GM18526 (cell line): Measurements from ENCODE around the gene CNTNAP2.

Source experiments
- POLR2A ChIP-seq: IDR thresholded peaks from 3 replicates; pipeline ENCODE4 v1.6.1; 2011; ENCODE audit not compliant: insufficient read length; ENCODE audit errors: extremely low read depth

CNTNAP2 gene

GRCh38 chr7:148214101-148214500 is 2097.5 kb downstream of the CNTNAP2 start:
- no peak for TF ChIP-seq POLR2A

GRCh38 chr7:148218603-148219002 is 2102.0 kb downstream of the CNTNAP2 start:
- TF ChIP-seq POLR2A = no peak

- TF ChIP-seq POLR2A = no peak
These were observed 2106.1 kb downstream of the CNTNAP2 start for GRCh38 chr7:148222721-148223120.

GRCh38 chr7:148223160-148223559 is 2106.6 kb downstream of the CNTNAP2 start:
- no peak for TF ChIP-seq POLR2A

- no peak for TF ChIP-seq POLR2A
These were observed 2107.1 kb downstream of the CNTNAP2 start for GRCh38 chr7:148223738-148224137.

- no peak for TF ChIP-seq POLR2A
These were observed 2113.7 kb downstream of the CNTNAP2 start for GRCh38 chr7:148230296-148230695.

- TF ChIP-seq POLR2A = no peak
These were observed 2114.3 kb downstream of the CNTNAP2 start for GRCh38 chr7:148230883-148231282.

GRCh38 chr7:148232784-148233183 is 2116.2 kb downstream of the CNTNAP2 start:
- TF ChIP-seq POLR2A = no peak

- TF ChIP-seq POLR2A = no peak
These were observed 2118.1 kb downstream of the CNTNAP2 start for GRCh38 chr7:148234715-148235114.

- TF ChIP-seq POLR2A = no peak
These were observed 2122.2 kb downstream of the CNTNAP2 start for GRCh38 chr7:148238761-148239325.

GRCh38 chr7:148241700-148242293 is 2125.2 kb downstream of the CNTNAP2 start:
- no peak for TF ChIP-seq POLR2A

- TF ChIP-seq POLR2A = no peak
These were observed 2125.8 kb downstream of the CNTNAP2 start for GRCh38 chr7:148242294-148242821.

- no peak for TF ChIP-seq POLR2A
These were observed 2128.8 kb downstream of the CNTNAP2 start for GRCh38 chr7:148245381-148245780.

- TF ChIP-seq POLR2A = no peak
These were observed 2137.0 kb downstream of the CNTNAP2 start for GRCh38 chr7:148253629-148254028.

- TF ChIP-seq POLR2A = no peak
These were observed 2138.7 kb downstream of the CNTNAP2 start for GRCh38 chr7:148255333-148255732.

GRCh38 chr7:148256433-148256832 is 2139.8 kb downstream of the CNTNAP2 start:
- TF ChIP-seq POLR2A = no peak

- no peak for TF ChIP-seq POLR2A
These were observed 2144.0 kb downstream of the CNTNAP2 start for GRCh38 chr7:148260599-148260998.
